Measurements from ENCODE around the gene DTX3L.

DNA sequence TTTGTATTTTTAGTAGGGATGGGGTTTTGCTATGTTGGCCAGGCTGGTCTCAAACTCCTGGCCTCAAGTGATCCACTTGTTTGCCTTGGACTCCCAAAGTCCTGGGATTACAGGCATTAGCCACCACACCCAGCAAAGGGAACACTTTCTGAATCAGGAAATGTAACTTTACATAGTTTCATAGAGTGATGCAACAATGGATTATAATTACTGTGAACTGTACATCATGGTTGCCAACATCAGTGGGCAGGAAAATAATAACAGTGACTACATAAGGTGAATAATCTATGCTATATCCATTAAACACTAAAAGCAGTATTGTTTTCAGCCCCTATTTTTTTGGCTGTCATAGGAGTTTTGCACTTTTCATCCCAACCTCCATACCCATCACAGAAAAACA, 44.4 kb upstream of the DTX3L start:
- TF ChIP-seq, protein P1, sequence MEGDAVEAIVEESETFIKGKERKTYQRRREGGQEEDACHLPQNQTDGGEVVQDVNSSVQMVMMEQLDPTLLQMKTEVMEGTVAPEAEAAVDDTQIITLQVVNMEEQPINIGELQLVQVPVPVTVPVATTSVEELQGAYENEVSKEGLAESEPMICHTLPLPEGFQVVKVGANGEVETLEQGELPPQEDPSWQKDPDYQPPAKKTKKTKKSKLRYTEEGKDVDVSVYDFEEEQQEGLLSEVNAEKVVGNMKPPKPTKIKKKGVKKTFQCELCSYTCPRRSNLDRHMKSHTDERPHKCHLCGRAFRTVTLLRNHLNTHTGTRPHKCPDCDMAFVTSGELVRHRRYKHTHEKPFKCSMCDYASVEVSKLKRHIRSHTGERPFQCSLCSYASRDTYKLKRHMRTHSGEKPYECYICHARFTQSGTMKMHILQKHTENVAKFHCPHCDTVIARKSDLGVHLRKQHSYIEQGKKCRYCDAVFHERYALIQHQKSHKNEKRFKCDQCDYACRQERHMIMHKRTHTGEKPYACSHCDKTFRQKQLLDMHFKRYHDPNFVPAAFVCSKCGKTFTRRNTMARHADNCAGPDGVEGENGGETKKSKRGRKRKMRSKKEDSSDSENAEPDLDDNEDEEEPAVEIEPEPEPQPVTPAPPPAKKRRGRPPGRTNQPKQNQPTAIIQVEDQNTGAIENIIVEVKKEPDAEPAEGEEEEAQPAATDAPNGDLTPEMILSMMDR (IDR thresholded peaks at IDR 0.05) = no peak
- no peak for TF ChIP-seq EP300 (IDR thresholded peaks at IDR 0.05)
